ENCODE data around the gene UGP2. TPM values are rescaled to one million over a fixed set of nuclear protein-coding genes. Genes with fewer than 3 reads are reported as not detected.

The UGP2 gene
- total and polyA plus RNA-seq, 2 of the 4 experiments (the other 2 are of a cell fraction), result 45.0 to 58.8 TPM

DNA sequence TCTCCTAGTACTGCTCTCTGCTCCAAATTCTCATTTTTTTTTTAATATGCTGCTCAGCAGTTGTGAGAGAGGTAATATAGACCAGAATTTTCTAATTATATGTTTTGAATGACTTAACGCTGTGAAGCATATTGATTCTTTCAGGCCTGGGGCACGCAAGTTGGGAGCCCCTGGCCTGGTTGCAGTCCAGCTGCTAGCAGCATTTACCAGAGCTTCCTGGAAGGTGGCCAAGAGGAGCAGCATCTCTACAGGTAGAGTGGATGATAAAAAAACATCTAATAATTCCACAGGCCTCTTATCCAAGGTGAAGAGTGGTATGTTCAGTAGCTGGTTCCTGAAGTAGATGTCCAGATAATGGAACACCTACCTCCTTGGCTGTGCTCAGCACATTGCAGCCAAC, 7.3 kb upstream of the UGP2 start:
- H4K91ac ChIP-seq (ENCODE audit: insufficient read depth, low read depth, low read length), result no peak overlapping the region
- dilution Hi-C loops (cut with HindIII; ENCODE audit: low sequenced_read_pairs, unreplicated experiment), result no loop called here
- H3K79me1 ChIP-seq (ENCODE audit: low read depth in 1 of 2, low read length in 2 of 2), result no peaks in the 10 kb centered on the region
- H4K20me1 ChIP-seq (ENCODE audit: insufficient read depth, low read length), result no peaks in the 10 kb centered on the region
- H3K4me3 ChIP-seq (ENCODE audit: insufficient read depth, low read depth, low read length), result no peak overlapping the region
- no peak overlapping the region for H3K4ac ChIP-seq (ENCODE audit: low read depth, low read length)
- H3K4me2 ChIP-seq (ENCODE audit: low read depth, low read length), result no peak overlapping the region
- intact Hi-C loops (cut with micrococcal nuclease), result no loop called here
- in situ Hi-C loops (cut with MboI; ENCODE audit: low sequenced_read_pairs), result no loop called here
- no peaks in the 10 kb centered on the region for H3K4me1 ChIP-seq (ENCODE audit: control insufficient read depth, insufficient read depth, low read length)
- H4K5ac ChIP-seq (ENCODE audit: low read depth, low read length), result no peak overlapping the region
- no peak overlapping the region for H2AK9ac ChIP-seq (replicated peaks; ENCODE audit: low read depth, low read length, poor library complexity)
- H3K9me3 ChIP-seq (ENCODE audit: control insufficient read depth, insufficient read depth, low read length), result no peaks in the 10 kb centered on the region
- H3K23ac ChIP-seq (ENCODE audit: low read depth, low read length), result no peak overlapping the region
- H2BK120ac ChIP-seq (ENCODE audit: low read depth, low read length), result no peak overlapping the region
- no peak overlapping the region for H2AK5ac ChIP-seq (ENCODE audit: low read depth, low read length)
- no peak overlapping the region for H2BK5ac ChIP-seq (ENCODE audit: low read depth, low read length, poor library complexity, severe bottlenecking)
- no peak overlapping the region for H2AFZ ChIP-seq (replicated peaks; ENCODE audit: low read length, poor library complexity)
- H3K36me3 ChIP-seq (ENCODE audit: control insufficient read depth, insufficient read depth, low read length), result no peaks in the 10 kb centered on the region
- H3K9ac ChIP-seq (ENCODE audit: low read depth, low read length), result no peak overlapping the region
- ATAC-seq (ENCODE audit: low read depth) (no peak), DNase-seq (no peak)
- CTCF ChIA-PET, result interaction anchor here (0.5 to 0.6 kb wide), 2 partner anchors 26 to 132 kb away, joined by 3 read pairs; no protein-coding TSS in a partner anchor
- H3K56ac ChIP-seq (ENCODE audit: extremely low read depth, insufficient read depth, low read length), result no peak overlapping the region
- no peak overlapping the region for H3K14ac ChIP-seq (replicated peaks; ENCODE audit: low read depth, low read length)
- TF ChIP-seq, protein P1, sequence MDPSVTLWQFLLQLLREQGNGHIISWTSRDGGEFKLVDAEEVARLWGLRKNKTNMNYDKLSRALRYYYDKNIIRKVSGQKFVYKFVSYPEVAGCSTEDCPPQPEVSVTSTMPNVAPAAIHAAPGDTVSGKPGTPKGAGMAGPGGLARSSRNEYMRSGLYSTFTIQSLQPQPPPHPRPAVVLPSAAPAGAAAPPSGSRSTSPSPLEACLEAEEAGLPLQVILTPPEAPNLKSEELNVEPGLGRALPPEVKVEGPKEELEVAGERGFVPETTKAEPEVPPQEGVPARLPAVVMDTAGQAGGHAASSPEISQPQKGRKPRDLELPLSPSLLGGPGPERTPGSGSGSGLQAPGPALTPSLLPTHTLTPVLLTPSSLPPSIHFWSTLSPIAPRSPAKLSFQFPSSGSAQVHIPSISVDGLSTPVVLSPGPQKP (IDR thresholded peaks at IDR 0.05; ENCODE audit: borderline replicate concordance, low read depth, low read length), result no peak
- TF ChIP-seq MAFK (IDR thresholded peaks at IDR 0.05; ENCODE audit: low read depth, low read length) (no peak), NFE2L2 (IDR thresholded peaks at IDR 0.05; ENCODE audit: low read depth, low read length) (no peak), RCOR1 (IDR thresholded peaks at IDR 0.05; ENCODE audit: insufficient replicate concordance, low read length) (no peak), CHD1 (IDR thresholded peaks at IDR 0.05; ENCODE audit: low read depth, low read length) (no peak)
- TF ChIP-seq, protein P2, sequence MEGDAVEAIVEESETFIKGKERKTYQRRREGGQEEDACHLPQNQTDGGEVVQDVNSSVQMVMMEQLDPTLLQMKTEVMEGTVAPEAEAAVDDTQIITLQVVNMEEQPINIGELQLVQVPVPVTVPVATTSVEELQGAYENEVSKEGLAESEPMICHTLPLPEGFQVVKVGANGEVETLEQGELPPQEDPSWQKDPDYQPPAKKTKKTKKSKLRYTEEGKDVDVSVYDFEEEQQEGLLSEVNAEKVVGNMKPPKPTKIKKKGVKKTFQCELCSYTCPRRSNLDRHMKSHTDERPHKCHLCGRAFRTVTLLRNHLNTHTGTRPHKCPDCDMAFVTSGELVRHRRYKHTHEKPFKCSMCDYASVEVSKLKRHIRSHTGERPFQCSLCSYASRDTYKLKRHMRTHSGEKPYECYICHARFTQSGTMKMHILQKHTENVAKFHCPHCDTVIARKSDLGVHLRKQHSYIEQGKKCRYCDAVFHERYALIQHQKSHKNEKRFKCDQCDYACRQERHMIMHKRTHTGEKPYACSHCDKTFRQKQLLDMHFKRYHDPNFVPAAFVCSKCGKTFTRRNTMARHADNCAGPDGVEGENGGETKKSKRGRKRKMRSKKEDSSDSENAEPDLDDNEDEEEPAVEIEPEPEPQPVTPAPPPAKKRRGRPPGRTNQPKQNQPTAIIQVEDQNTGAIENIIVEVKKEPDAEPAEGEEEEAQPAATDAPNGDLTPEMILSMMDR (conservative IDR thresholded peaks at IDR 0.05; ENCODE audit: low read depth, low read length), result no peak
- no peaks in the 10 kb centered on the region for H3K9me1 ChIP-seq (ENCODE audit: insufficient read depth, low read length)
- POLR2A ChIA-PET (ENCODE audit: unreplicated experiment), result no interaction called here
- no TSS peak for BruUV-seq (replicated peaks)
- WGBS, 2 experiments (ENCODE audit: extremely low coverage in 2 of 2, insufficient read length in 1 of 2), result no CpG with 5 or more reads among the region's 2 CpGs
- no peak overlapping the region for H2BK15ac ChIP-seq (ENCODE audit: low read depth, low read length)
- no peak overlapping the region for H3K18ac ChIP-seq (ENCODE audit: low read depth, low read length)
- no peak overlapping the region for H2BK20ac ChIP-seq (ENCODE audit: low read depth, low read length)
- no peak overlapping the region for H3K27ac ChIP-seq (ENCODE audit: insufficient read depth, low read length)
- no peak overlapping the region for H4K8ac ChIP-seq (ENCODE audit: low read depth in 2 of 2, low read length in 2 of 2)
- H3K27me3 ChIP-seq (ENCODE audit: control insufficient read depth, insufficient read depth, low read length), result no peaks in the 10 kb centered on the region
